NCI-H748 (cell line): ENCODE data around the gene LAPTM5.
A peak's percentile ranks its signal among the peaks of the same experiment; 100 is the strongest.

Experiments used
- DNase-seq: peaks from one replicate; lab custom pipeline; 2025; ENCODE audit not compliant: unreplicated experiment; lab: John Stamatoyannopoulos, UW

LAPTM5 gene

GRCh38 chr1:30718636-30719405 lies 38.8 kb downstream of the LAPTM5 start:
- DNase-seq = peak; percentile 90

GRCh38 chr1:30718091-30718635 lies 39.4 kb downstream of the LAPTM5 start:
- peak; percentile 95 for DNase-seq

GRCh38 chr1:30716646-30717045 lies 40.9 kb downstream of the LAPTM5 start:
- no peak for DNase-seq

- no peak for DNase-seq
These were observed 41.7 kb downstream of the LAPTM5 start for GRCh38 chr1:30715886-30716285.

GRCh38 chr1:30715216-30715615 lies 42.4 kb downstream of the LAPTM5 start:
- DNase-seq = no peak

GRCh38 chr1:30714536-30715090 lies 43.0 kb downstream of the LAPTM5 start:
- DNase-seq = no peak

DNA sequence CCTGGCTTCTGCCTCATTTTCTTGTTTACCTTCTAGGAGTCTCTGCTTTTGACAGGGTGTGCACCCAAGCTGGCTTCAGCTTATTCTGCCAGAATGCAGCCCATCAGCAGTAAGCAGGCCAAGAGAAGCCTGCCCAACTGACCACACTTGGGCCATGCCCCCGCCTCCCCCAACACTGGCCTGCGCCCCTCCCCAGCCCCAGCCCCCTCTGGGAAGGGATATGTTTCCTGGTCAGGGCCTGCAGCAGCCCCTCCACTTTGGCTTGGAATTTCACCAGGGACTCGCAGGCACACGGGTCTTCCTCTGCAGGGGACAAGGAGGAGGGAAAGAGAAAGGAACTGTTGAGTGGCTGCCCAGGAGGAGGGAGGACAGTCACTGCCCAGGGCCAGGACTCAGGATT lies 43.5 kb downstream of the LAPTM5 start:
- DNase-seq = no peak

DNA sequence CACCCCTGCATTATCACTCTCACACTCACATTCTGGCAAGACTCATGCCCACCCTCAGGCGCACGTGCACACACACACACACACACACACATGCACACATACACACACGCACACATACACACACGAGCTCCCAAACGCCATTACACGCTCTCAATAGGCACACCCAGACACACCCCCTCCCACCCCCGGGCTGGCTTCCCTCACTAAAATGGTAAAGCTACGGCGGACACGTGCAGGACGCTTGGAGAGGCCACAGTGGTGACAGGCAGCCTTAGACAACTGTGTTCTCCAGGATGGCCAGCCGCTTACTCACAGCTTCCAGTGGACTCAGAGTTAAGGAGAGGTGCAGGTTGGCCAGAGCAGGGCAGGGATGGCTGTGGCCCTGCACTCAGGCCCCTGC lies 44.3 kb downstream of the LAPTM5 start:
- no peak for DNase-seq

DNA sequence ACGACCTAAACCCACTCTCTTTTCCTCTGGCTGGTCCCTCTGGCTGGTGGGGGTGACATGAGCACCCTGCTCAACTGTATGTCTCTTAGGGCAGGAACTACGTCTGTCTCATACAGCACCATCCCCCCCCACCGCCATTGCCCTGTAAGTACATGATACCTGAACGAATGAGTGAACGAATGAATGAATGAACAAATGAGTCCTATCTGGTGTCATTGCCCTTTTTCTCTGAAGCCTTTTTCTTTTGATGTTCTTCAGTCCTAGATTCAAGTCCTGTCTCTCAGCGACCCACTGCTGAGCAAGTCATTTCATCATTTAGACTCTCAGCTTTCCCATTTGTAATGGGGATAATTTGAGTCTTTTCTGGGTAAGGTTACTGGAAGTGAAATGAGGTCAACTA lies 45.0 kb downstream of the LAPTM5 start:
- no peak for DNase-seq

- no peak for DNase-seq
These were observed 47.2 kb downstream of the LAPTM5 start for GRCh38 chr1:30710407-30710806.

GRCh38 chr1:30708361-30708728 lies 49.2 kb downstream of the LAPTM5 start:
- DNase-seq = no peak

- peak; percentile 72 for DNase-seq
These were observed 49.9 kb downstream of the LAPTM5 start for GRCh38 chr1:30707412-30708360.

DNA sequence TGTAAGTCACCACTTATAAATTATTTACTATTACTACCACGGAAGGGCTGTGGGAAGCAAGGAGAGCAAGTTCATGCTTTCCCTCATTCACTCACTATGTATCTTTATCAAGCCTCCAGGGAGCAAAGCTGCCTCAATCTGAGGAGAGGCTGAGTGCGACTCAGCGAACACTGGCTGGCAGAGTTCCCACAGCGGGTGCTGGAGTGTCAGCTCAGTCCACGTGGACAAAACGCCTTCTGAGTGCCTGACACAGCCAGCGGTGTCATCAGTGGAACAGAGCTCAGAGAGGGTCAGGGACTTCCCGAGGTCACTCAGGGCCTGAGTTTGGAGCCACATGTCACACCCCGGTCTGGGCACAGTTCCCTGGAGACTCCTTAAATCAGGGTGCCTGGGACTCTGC lies 51.0 kb downstream of the LAPTM5 start:
- DNase-seq = peak; percentile 33

DNA sequence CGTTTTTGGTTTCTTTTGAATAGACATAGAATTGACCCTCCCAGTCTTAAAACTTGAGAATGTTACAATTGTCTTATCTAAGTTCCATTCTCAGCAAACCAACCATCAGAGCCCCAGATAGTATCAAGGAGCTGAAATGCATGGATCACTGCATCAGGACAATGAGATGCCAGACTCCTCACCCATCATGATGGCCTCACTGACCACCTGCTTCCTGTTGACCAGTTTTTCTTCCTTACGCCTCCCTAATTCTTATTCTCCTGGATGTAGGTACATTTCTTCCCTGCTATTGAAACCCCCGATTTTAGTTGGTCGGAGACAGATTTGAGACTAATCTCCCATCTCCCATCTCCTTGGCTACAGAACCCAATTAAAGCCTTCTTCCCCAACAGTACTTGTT lies 51.9 kb downstream of the LAPTM5 start:
- DNase-seq = peak; percentile 27

- no peak for DNase-seq
These were observed 52.6 kb downstream of the LAPTM5 start for GRCh38 chr1:30704765-30705509.

GRCh38 chr1:30704271-30704670 lies 53.3 kb downstream of the LAPTM5 start:
- no peak for DNase-seq

- DNase-seq = no peak
These were observed 54.8 kb downstream of the LAPTM5 start for GRCh38 chr1:30702823-30703222.

- DNase-seq = no peak
These were observed 56.3 kb downstream of the LAPTM5 start for GRCh38 chr1:30701258-30701633.

GRCh38 chr1:30700528-30701257 lies 56.9 kb downstream of the LAPTM5 start:
- DNase-seq = no peak

- DNase-seq = no peak
These were observed 57.8 kb downstream of the LAPTM5 start for GRCh38 chr1:30699762-30700161.
